Hepatocyte (in vitro differentiated cells): ENCODE results near the gene KMT5B. TPM values are rescaled to one million over a fixed set of nuclear protein-coding genes. Genes with fewer than 3 reads are reported as not detected.

Experiments
- DNase-seq: peaks from one replicate; pipeline ENCODE4 v3.0.0-alpha.2; 2016; ENCODE audit warnings: low spot score
- H2AFZ ChIP-seq: fragments of 200-600 bp; sonication (generic); 2 replicates; pipeline ENCODE4 v1.6.0; 2016; ENCODE audit warnings: antibody characterized with exemption, mild to moderate bottlenecking
- H3K27ac ChIP-seq: fragments of 200-600 bp; sonication (generic); 2 replicates; pipeline ENCODE4 v1.5.1; 2016; ENCODE audit warnings: mild to moderate bottlenecking
- H3K27me3 ChIP-seq: fragments of 200-600 bp; sonication (generic); 2 replicates; pipeline ENCODE4 v1.6.1; 2016
- H3K36me3 ChIP-seq: fragments of 200-600 bp; sonication (generic); replicated peaks from 2 replicates; pipeline ENCODE4 v1.5.1; 2016; ENCODE audit warnings: low read depth; ENCODE audit not compliant: insufficient read depth
- H3K4me1 ChIP-seq: fragments of 200-600 bp; sonication (generic); 2 replicates; pipeline ENCODE4 v1.5.1; 2016; ENCODE audit warnings: mild to moderate bottlenecking, moderate library complexity; ENCODE audit not compliant: insufficient read depth
- H3K4me2 ChIP-seq: fragments of 200-600 bp; sonication (generic); 2 replicates; pipeline ENCODE4 v1.6.0; 2016
- H3K4me3 ChIP-seq: fragments of 200-600 bp; sonication (generic); 2 replicates; pipeline ENCODE4 v1.5.1; 2016; ENCODE audit warnings: mild to moderate bottlenecking
- H3K79me2 ChIP-seq: fragments of 200-600 bp; sonication (generic); 2 replicates; pipeline ENCODE4 v1.6.0; 2017; ENCODE audit warnings: mild to moderate bottlenecking
- H3K9me2 ChIP-seq: fragments of 200-600 bp; sonication (generic); replicated peaks from 2 replicates; pipeline ENCODE4 v1.6.0; 2017; ENCODE audit warnings: mild to moderate bottlenecking; ENCODE audit not compliant: insufficient read depth
- H3K9me3 ChIP-seq: fragments of 200-600 bp; sonication (generic); 2 replicates; pipeline ENCODE4 v1.5.1; 2016; ENCODE audit warnings: low read depth, mild to moderate bottlenecking
- H4K20me1 ChIP-seq: fragments of 200-600 bp; sonication (generic); 2 replicates; pipeline ENCODE4 v1.6.0; 2016; ENCODE audit warnings: mild to moderate bottlenecking; ENCODE audit not compliant: insufficient read depth, poor library complexity, severe bottlenecking
- CTCF ChIP-seq: fragments of 200-600 bp; sonication (generic); IDR thresholded peaks from 2 replicates; pipeline ENCODE4 v1.5.1; 2016; ENCODE audit warnings: antibody characterized with exemption, mild to moderate bottlenecking; ENCODE audit not compliant: poor library complexity
- EZH2 ChIP-seq: fragments of 200-600 bp; sonication (generic); IDR thresholded peaks from 2 replicates; pipeline ENCODE4 v1.6.1; 2016; ENCODE audit warnings: antibody characterized with exemption, mild to moderate bottlenecking, borderline replicate concordance
- EZH2phosphoT487 ChIP-seq: fragments of 200-600 bp; sonication (generic); IDR thresholded peaks from one replicate; pipeline ENCODE4 v1.6.1; 2018; ENCODE audit warnings: antibody characterized with exemption, mild to moderate bottlenecking, low read depth, moderate library complexity; ENCODE audit not compliant: unreplicated experiment, severe bottlenecking
- WGBS: methylation state at CpG from one replicate; pipeline ENCODE4 v1.1.6; 2016; ENCODE audit warnings: low lambda C conversion rate; ENCODE audit errors: missing lambda C conversion rate; 5-methylcytosine and 5-hydroxymethylcytosine counted together
- polyA plus RNA-seq: library from polyadenylated mRNA; unstranded; fragments of >200 nt; fragmentation: Nextera tagmentation; extraction: Ambion mirVana; gene quantifications from 2 replicates; pipeline ENCODE4 v1.2.1, GENCODE V29; 2016
- total RNA-seq: library from RNA; depleted of rRNA; stranded (reverse); fragments of >200 nt; gene quantifications from 2 replicates; pipeline ENCODE4 v1.2.3, GENCODE V29; 2014

KMT5B gene
- total and polyA plus RNA-seq, 2 experiments from 2014 or later: 29.9 to 36.0 TPM

GRCh38 chr11:68223275-68223674 is 10.2 kb upstream of the KMT5B start:
- no peaks in the 10 kb centered on the region for H3K79me2 ChIP-seq
- no peaks in the 10 kb centered on the region for H3K9me3 ChIP-seq
- H3K4me1 ChIP-seq: no peaks in the 10 kb centered on the region
- no peaks in the 10 kb centered on the region for H3K9me2 ChIP-seq
- no peak for DNase-seq
- TF ChIP-seq EZH2 (no peak), EZH2phosphoT487 (no peak), CTCF (no peak)
- H4K20me1 ChIP-seq: no peaks in the 10 kb centered on the region
- H3K27me3 ChIP-seq: no peaks in the 10 kb centered on the region
- H3K36me3 ChIP-seq: no peaks in the 10 kb centered on the region
- H3K27ac ChIP-seq: no peak overlapping the region
- no peak overlapping the region for H2AFZ ChIP-seq
- H3K4me3 ChIP-seq: no peak overlapping the region
- 80% methylated on average over 6 of the region's 6 CpGs for WGBS
- H3K4me2 ChIP-seq: no peak overlapping the region

DNA sequence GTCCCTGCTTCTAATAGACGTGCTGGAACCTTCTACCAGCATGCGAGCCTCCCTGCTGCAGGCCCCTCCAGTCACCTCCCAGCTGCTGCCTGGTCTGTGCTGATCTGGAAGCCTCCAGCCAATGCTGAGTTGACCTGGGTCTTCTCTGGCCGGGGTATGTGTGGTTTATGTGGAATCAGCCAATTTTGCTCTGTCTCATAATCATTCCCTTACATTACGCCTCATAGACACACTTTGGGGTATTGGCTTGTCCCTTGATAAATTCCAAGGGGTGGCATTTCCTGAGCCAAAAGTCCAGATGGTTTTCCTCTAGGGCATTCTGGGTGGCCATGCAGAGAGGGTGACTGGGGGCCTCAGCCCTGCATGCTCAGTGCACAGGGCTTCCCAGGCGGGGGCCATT is 8.3 kb upstream of the KMT5B start:
- Histone ChIP-seq H3K27ac (no peak overlapping the region), H3K9me3 (no peaks in the 10 kb centered on the region), H3K79me2 (no peaks in the 10 kb centered on the region), H2AFZ (no peak overlapping the region), H3K4me3 (no peak overlapping the region), H3K9me2 (no peaks in the 10 kb centered on the region), H3K27me3 (no peaks in the 10 kb centered on the region), H3K4me2 (no peak overlapping the region), H3K36me3 (no peaks in the 10 kb centered on the region), H3K4me1 (no peaks in the 10 kb centered on the region), H4K20me1 (no peaks in the 10 kb centered on the region)
- no peak for TF ChIP-seq EZH2
- WGBS: 86% methylated on average over 5 of the region's 5 CpGs
- no peak for DNase-seq

- no peaks in the 10 kb centered on the region for H3K27me3 ChIP-seq
- H3K4me3 ChIP-seq: no peak overlapping the region
- DNase-seq: no peak
- no peak overlapping the region for H2AFZ ChIP-seq
- peaks cover 7% of the 10 kb centered on the region for H3K4me1 ChIP-seq
- H3K9me2 ChIP-seq: no peaks in the 10 kb centered on the region
- H3K9me3 ChIP-seq: no peaks in the 10 kb centered on the region
- no peak for TF ChIP-seq EZH2phosphoT487
- no peak for TF ChIP-seq EZH2
- TF ChIP-seq CTCF: no peak
- H3K79me2 ChIP-seq: peaks cover 16% of the 10 kb centered on the region
- no peaks in the 10 kb centered on the region for H3K36me3 ChIP-seq
- peaks cover 12% of the 10 kb centered on the region for H4K20me1 ChIP-seq
- WGBS: 83% methylated on average over 22 of the region's 22 CpGs
- H3K27ac ChIP-seq: no peak overlapping the region
- no peak overlapping the region for H3K4me2 ChIP-seq
These were observed 3.3 kb upstream of the KMT5B start for GRCh38 chr11:68216171-68216938.

GRCh38 chr11:68215524-68216170 is 2.6 kb upstream of the KMT5B start:
- H3K4me3 ChIP-seq: no peak overlapping the region
- H3K4me1 ChIP-seq: peaks cover 11% of the 10 kb centered on the region
- H3K27ac ChIP-seq: no peak overlapping the region
- H3K9me3 ChIP-seq: no peaks in the 10 kb centered on the region
- H4K20me1 ChIP-seq: peaks cover 19% of the 10 kb centered on the region
- 86% methylated on average over 6 of the region's 6 CpGs for WGBS
- no peak overlapping the region for H2AFZ ChIP-seq
- DNase-seq: no peak
- H3K27me3 ChIP-seq: no peaks in the 10 kb centered on the region
- H3K4me2 ChIP-seq: no peak overlapping the region
- TF ChIP-seq EZH2 (no peak), EZH2phosphoT487 (no peak), CTCF (no peak)
- H3K9me2 ChIP-seq: no peaks in the 10 kb centered on the region
- H3K79me2 ChIP-seq: peaks cover 23% of the 10 kb centered on the region
- no peaks in the 10 kb centered on the region for H3K36me3 ChIP-seq
